ENCODE results near the gene UBXN7. TPM values are rescaled to one million over a fixed set of nuclear protein-coding genes. Genes with fewer than 3 reads are reported as not detected.
"Not testable (repeated sequence)": the region's sequence is repeated elsewhere in the genome, so short reads cannot be mapped to it uniquely, and the experiment has no call there.

The UBXN7 gene, protein sequence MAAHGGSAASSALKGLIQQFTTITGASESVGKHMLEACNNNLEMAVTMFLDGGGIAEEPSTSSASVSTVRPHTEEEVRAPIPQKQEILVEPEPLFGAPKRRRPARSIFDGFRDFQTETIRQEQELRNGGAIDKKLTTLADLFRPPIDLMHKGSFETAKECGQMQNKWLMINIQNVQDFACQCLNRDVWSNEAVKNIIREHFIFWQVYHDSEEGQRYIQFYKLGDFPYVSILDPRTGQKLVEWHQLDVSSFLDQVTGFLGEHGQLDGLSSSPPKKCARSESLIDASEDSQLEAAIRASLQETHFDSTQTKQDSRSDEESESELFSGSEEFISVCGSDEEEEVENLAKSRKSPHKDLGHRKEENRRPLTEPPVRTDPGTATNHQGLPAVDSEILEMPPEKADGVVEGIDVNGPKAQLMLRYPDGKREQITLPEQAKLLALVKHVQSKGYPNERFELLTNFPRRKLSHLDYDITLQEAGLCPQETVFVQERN
- 10 to 100 TPM; 13.8 to 25.4 (median 15.4) TPM for total RNA-seq

DNA sequence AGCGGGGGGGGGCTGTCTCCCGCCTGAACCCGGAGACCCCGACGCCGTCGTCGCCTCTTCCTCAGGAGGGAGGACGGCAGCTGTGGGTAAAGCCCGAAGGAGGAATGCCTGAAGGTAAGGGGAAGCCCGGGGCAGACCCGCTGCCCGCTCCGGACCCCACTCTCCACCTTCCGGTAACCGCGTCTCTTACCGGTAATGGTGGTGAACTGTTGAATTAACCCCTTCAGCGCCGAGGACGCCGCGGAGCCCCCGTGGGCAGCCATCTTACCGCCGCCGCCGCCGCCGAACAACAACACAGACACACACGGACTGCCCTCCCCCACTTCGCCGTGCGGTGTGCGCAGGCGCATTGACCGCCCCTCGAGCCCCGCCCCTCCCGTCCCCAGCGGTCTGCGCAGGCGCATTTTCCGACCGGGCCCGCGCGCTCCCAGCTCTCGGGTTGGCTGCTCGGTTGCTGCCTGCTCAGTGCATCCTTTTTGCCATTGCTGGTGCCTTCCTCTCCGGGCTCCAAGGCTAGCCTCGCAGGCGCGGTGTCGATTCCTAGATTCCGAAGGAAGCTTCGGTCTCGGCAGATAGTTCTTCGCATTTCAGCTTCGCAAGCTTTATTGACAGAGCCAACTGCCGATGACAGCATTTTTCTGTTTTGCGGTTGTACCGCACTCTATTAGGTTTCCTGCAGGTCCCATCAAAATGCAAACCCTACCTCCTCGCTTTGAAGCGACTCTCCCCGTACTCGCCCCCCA lies at the start of gene UBXN7:
Gene UBXN7, minus strand, starts transcription at position 291 of the 743 bp plus-strand sequence. Its CDS starts 28 bp downstream, at position 263.
- Histone ChIP-seq H3K27ac (peak within 1 kb of the TSS; percentile 89 to 96 (median 94)), H3K9me3 (no peaks in the 10 kb centered on the region), H3K36me3 (no peaks in the 10 kb centered on the region), H3K27me3 (no peaks in the 10 kb centered on the region), H3K4me1 (peaks cover 8 to 27% (median 9%) of the 10 kb centered on the region in 4 donors), H3K4me3 (peak within 1 kb of the TSS; percentile 68 to 99 (median 90))
- in situ Hi-C loops (cut with MboI; ENCODE audit: low pct_ligation_motif_present in 1 of 4, low pct_unique_long_range_greater_than_20kb in 1 of 4, low sequenced_read_pairs in 3 of 4) (no loop called here), intact Hi-C loops (cut with DNase I; ENCODE audit: low total_unique reads) (loop anchor here (10.0 kb wide), 1 partner anchor 72 kb away; the partner anchor contains the start of gene RNF168)
- TF ChIP-seq EP300 (IDR thresholded peaks at IDR 0.05; ENCODE audit: low read depth) (no peak), POLR2A (IDR thresholded peaks at IDR 0.05) (peak; percentile 61), POLR2AphosphoS5 (IDR thresholded peaks at IDR 0.05) (peak; percentile 80 to 83 (median 81))
- peak; percentile 96 for DNase-seq
- WGBS, 2 donors (ENCODE audit: low coverage in 1 of 2), result 0 to 1% methylated on average over 4 to 59 of the region's 67 CpGs

DNA sequence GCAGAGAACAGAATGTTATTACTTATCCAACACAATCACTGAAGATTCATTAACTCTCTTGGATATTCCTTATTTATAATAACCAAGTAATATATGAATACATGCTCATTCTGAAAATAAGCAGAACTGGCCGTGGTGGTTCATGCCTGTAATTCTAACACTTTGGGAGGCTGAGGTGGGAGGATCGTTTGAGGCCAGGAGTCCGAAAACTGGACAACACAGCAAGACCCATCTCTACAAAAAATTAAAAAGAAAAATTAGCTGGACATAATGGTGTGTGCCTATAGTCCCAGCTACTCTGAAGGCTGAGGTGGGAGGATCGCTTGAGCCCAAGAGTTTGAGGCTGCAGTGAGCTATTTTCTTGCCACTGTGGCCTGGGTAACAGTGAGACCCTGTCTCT lies 45.5 kb upstream of the UBXN7 start:
- peaks cover 0 to 59% (median 30%) of the 10 kb centered on the region in 4 donors for H3K36me3 ChIP-seq
- 95 to 99% methylated on average over 4 of the region's 4 CpGs for WGBS, 2 donors (ENCODE audit: low coverage in 1 of 2)
- H3K4me1 ChIP-seq, result no peaks in the 10 kb centered on the region
- intact Hi-C loops (cut with DNase I; ENCODE audit: low total_unique reads), result no loop called here
- H3K4me3 ChIP-seq, result no peak overlapping the region
- H3K27ac ChIP-seq, result no peak overlapping the region
- no peaks in the 10 kb centered on the region for H3K9me3 ChIP-seq
- in situ Hi-C loops (cut with MboI; ENCODE audit: low pct_ligation_motif_present in 1 of 4, low pct_unique_long_range_greater_than_20kb in 1 of 4, low sequenced_read_pairs in 3 of 4), result no loop called here
- TF ChIP-seq POLR2A (IDR thresholded peaks at IDR 0.05) (no peak), EP300 (IDR thresholded peaks at IDR 0.05; ENCODE audit: low read depth) (no peak), POLR2AphosphoS5 (IDR thresholded peaks at IDR 0.05) (no peak)
- TF ChIP-seq, protein P1, sequence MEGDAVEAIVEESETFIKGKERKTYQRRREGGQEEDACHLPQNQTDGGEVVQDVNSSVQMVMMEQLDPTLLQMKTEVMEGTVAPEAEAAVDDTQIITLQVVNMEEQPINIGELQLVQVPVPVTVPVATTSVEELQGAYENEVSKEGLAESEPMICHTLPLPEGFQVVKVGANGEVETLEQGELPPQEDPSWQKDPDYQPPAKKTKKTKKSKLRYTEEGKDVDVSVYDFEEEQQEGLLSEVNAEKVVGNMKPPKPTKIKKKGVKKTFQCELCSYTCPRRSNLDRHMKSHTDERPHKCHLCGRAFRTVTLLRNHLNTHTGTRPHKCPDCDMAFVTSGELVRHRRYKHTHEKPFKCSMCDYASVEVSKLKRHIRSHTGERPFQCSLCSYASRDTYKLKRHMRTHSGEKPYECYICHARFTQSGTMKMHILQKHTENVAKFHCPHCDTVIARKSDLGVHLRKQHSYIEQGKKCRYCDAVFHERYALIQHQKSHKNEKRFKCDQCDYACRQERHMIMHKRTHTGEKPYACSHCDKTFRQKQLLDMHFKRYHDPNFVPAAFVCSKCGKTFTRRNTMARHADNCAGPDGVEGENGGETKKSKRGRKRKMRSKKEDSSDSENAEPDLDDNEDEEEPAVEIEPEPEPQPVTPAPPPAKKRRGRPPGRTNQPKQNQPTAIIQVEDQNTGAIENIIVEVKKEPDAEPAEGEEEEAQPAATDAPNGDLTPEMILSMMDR (IDR thresholded peaks at IDR 0.05), result no peak
- DNase-seq, result no peak
- no peaks in the 10 kb centered on the region for H3K27me3 ChIP-seq

DNA sequence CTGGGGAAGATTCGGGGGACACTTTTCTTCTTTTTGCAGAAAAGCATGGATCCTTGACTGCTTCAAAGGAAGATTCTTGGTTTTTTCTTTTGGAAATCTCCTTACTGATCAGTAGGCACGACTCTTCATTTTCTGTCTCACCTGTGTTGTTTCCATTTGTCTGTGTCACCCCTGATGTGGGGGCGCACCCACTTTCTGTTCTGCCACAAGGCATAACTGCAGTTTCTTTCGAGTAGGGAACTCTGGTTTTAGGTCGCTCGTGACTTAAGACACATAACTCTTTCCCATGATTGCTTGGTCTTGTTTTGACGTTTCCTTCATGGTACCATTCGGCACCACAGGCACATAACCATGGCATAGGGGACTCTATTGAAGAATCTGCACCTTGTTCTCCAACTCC lies 40.1 kb upstream of the UBXN7 start:
- H3K27me3 ChIP-seq, result no peaks in the 10 kb centered on the region
- no peaks in the 10 kb centered on the region for H3K4me1 ChIP-seq
- no peaks in the 10 kb centered on the region for H3K9me3 ChIP-seq
- in situ Hi-C loops (cut with MboI; ENCODE audit: low pct_ligation_motif_present in 1 of 4, low pct_unique_long_range_greater_than_20kb in 1 of 4, low sequenced_read_pairs in 3 of 4), result no loop called here
- TF ChIP-seq EP300 (IDR thresholded peaks at IDR 0.05; ENCODE audit: low read depth), result no peak
- no peak for TF ChIP-seq POLR2AphosphoS5 (IDR thresholded peaks at IDR 0.05)
- no peak for TF ChIP-seq POLR2A (IDR thresholded peaks at IDR 0.05)
- TF ChIP-seq, protein P1 (IDR thresholded peaks at IDR 0.05), result no peak
- peaks cover 0 to 43% (median 20%) of the 10 kb centered on the region in 4 donors for H3K36me3 ChIP-seq
- DNase-seq, result no peak
- intact Hi-C loops (cut with DNase I; ENCODE audit: low total_unique reads), result no loop called here
- no peak overlapping the region for H3K4me3 ChIP-seq
- 91% methylated on average over 8 of the region's 8 CpGs; no CpG with 5 or more reads in 1 of the 2 donors for WGBS, 2 donors (ENCODE audit: low coverage in 1 of 2)
- no peak overlapping the region for H3K27ac ChIP-seq

DNA sequence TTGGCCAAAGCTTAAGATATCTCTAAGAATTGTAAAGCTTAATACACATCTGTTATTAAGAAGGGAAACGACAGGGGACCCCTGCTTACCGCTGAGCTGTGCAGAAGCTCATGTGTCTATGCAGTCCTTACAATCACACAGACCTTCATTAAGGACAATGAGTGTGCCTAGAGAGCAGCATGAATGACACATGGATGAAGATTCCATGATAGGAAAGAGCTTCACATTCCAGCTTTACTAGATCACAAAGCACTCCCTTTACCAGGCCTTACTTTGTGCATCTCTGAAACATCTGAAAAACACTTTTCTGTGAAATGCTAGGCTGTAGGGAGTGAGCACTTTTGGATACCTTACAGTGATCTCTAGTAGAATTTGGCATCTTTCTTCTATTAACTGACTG lies 39.3 kb upstream of the UBXN7 start:
- Histone ChIP-seq H3K36me3 (peaks cover 0 to 38% (median 18%) of the 10 kb centered on the region in 4 donors), H3K27me3 (no peaks in the 10 kb centered on the region), H3K4me1 (no peaks in the 10 kb centered on the region), H3K27ac (no peak overlapping the region), H3K9me3 (no peaks in the 10 kb centered on the region), H3K4me3 (no peak overlapping the region)
- no peak for TF ChIP-seq POLR2AphosphoS5 (IDR thresholded peaks at IDR 0.05)
- no peak for TF ChIP-seq POLR2A (IDR thresholded peaks at IDR 0.05)
- TF ChIP-seq, protein P1 (IDR thresholded peaks at IDR 0.05), result no peak
- no peak for TF ChIP-seq EP300 (IDR thresholded peaks at IDR 0.05; ENCODE audit: low read depth)
- no peak for DNase-seq
- in situ Hi-C loops (cut with MboI; ENCODE audit: low pct_ligation_motif_present in 1 of 4, low pct_unique_long_range_greater_than_20kb in 1 of 4, low sequenced_read_pairs in 3 of 4) (no loop called here), intact Hi-C loops (cut with DNase I; ENCODE audit: low total_unique reads) (no loop called here)
- WGBS, 2 donors (ENCODE audit: low coverage in 1 of 2), result 89% methylated on average over 2 of the region's 2 CpGs; no CpG with 5 or more reads in 1 of the 2 donors

DNA sequence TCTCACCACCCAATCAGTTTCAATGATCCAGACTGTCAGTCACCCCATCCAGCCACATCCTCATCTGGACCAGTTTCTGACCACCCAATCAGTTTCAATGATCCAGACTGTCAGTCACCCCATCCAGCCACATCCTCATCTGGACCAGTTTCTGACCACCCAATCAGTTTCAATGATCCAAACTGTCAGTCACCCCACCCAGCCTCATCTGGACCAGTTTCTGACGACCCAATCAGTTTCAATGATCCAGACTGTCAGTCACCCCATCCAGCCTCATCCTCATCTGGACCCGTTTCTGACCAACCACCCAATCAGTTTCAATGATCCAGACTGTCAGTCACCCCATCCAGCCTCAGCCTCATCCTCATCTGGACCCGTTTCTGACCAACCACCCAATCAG lies 38.0 kb upstream of the UBXN7 start:
- DNase-seq; H3K4me3 ChIP-seq; H3K27me3 ChIP-seq; H3K27ac ChIP-seq; in situ Hi-C loops (cut with MboI; ENCODE audit: low pct_ligation_motif_present in 1 of 4, low pct_unique_long_range_greater_than_20kb in 1 of 4, low sequenced_read_pairs in 3 of 4); intact Hi-C loops (cut with DNase I; ENCODE audit: low total_unique reads); H3K4me1 ChIP-seq; H3K9me3 ChIP-seq: not testable (repeated sequence)
- WGBS, 2 donors (ENCODE audit: low coverage in 1 of 2), result 82 to 96% methylated on average over 3 of the region's 3 CpGs
- peaks cover 0 to 38% (median 17%) of the 10 kb centered on the region in 4 donors for H3K36me3 ChIP-seq

Data from transverse colon (tissue), 4 donors.